ENCODE measurements around the gene HIP1.

DNA sequence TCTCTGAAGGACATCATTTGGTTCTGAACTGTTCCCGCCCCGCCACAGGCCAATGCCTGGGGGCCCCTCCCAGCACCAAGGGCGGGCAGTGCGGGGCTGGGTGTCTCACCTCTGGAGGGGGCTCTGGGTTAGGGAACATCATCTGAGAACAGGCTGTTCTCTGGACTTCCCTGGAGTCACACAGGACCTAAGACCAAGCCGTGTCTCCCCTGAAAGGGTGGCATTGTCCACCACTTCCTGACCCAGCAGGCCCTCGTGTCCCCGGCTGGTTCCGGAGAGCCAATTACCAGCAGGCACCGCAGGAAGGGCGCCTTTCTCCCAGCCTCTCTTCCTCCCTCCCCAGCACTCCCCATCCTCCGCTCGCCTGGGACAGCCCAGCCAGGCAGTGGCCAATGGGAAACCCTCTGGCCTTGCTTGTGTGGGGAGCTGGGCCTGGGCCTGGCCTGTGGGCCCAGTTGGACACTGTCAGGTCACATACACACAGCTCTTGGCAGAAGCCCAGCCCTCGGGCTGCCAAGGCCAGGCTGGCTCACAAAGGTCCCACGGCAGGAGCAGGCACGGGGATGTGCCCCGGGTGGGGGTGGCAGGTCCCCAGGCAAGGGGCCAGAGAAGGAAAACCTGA is 127.1 kb downstream of the HIP1 start:
- TF ChIP-seq, protein P1, sequence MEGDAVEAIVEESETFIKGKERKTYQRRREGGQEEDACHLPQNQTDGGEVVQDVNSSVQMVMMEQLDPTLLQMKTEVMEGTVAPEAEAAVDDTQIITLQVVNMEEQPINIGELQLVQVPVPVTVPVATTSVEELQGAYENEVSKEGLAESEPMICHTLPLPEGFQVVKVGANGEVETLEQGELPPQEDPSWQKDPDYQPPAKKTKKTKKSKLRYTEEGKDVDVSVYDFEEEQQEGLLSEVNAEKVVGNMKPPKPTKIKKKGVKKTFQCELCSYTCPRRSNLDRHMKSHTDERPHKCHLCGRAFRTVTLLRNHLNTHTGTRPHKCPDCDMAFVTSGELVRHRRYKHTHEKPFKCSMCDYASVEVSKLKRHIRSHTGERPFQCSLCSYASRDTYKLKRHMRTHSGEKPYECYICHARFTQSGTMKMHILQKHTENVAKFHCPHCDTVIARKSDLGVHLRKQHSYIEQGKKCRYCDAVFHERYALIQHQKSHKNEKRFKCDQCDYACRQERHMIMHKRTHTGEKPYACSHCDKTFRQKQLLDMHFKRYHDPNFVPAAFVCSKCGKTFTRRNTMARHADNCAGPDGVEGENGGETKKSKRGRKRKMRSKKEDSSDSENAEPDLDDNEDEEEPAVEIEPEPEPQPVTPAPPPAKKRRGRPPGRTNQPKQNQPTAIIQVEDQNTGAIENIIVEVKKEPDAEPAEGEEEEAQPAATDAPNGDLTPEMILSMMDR (IDR thresholded peaks at IDR 0.05): no peak
- TF ChIP-seq POLR2AphosphoS5 (IDR thresholded peaks at IDR 0.05; ENCODE audit: low read depth, low read length) (no peak), TCF7L2 (IDR thresholded peaks at IDR 0.05; ENCODE audit: low read depth, low read length) (no peak), SIN3A (IDR thresholded peaks at IDR 0.05; ENCODE audit: borderline replicate concordance, insufficient read depth, low read depth, low read length) (no peak)
